HG02938 (cell line): ENCODE measurements around the gene EPS8.
"Not testable (repeated sequence)": the region's sequence is repeated elsewhere in the genome, so short reads cannot be mapped to it uniquely, and the experiment has no call there.

ENCODE experiments used
- ATAC-seq: cut with Tn5 transposase; IDR thresholded peaks from one replicate; pipeline ENCODE4 v1.9.1; 2021; ENCODE audit warnings: mild to moderate bottlenecking, moderate library complexity; ENCODE audit not compliant: unreplicated experiment

The EPS8 gene

GRCh38 chr12:15762162-15762561 lies 27.0 kb downstream of the EPS8 start:
- ATAC-seq, result not testable (repeated sequence)

- no peak for ATAC-seq
These were observed 31.5 kb downstream of the EPS8 start for GRCh38 chr12:15757553-15758255.

- no peak for ATAC-seq
These were observed 32.4 kb downstream of the EPS8 start for GRCh38 chr12:15756822-15757221.

- no peak for ATAC-seq
These were observed 35.0 kb downstream of the EPS8 start for GRCh38 chr12:15754233-15754632.

- ATAC-seq, result no peak
These were observed 36.4 kb downstream of the EPS8 start for GRCh38 chr12:15752785-15753184.

GRCh38 chr12:15751741-15752140 lies 37.4 kb downstream of the EPS8 start:
- no peak for ATAC-seq

GRCh38 chr12:15749937-15750336 lies 39.3 kb downstream of the EPS8 start:
- ATAC-seq, result no peak

GRCh38 chr12:15741870-15742269 lies 47.3 kb downstream of the EPS8 start:
- ATAC-seq, result not testable (repeated sequence)

- ATAC-seq, result no peak
These were observed 48.1 kb downstream of the EPS8 start for GRCh38 chr12:15741082-15741481.

- ATAC-seq, result not testable (repeated sequence)
These were observed 48.8 kb downstream of the EPS8 start for GRCh38 chr12:15740389-15740788.

- ATAC-seq, result no peak
These were observed 50.7 kb downstream of the EPS8 start for GRCh38 chr12:15738438-15739015.

- ATAC-seq, result no peak
These were observed 53.2 kb downstream of the EPS8 start for GRCh38 chr12:15735837-15736615.

- no peak for ATAC-seq
These were observed 56.1 kb downstream of the EPS8 start for GRCh38 chr12:15733136-15733535.

GRCh38 chr12:15732341-15733061 lies 56.7 kb downstream of the EPS8 start:
- peak; percentile 85 for ATAC-seq

- no peak for ATAC-seq
These were observed 57.2 kb downstream of the EPS8 start for GRCh38 chr12:15731940-15732339.

- ATAC-seq, result no peak
These were observed 60.1 kb downstream of the EPS8 start for GRCh38 chr12:15729097-15729496.

GRCh38 chr12:15728118-15728598 lies 61.0 kb downstream of the EPS8 start:
- ATAC-seq, result no peak

GRCh38 chr12:15726878-15727150 lies 62.4 kb downstream of the EPS8 start:
- ATAC-seq, result no peak

GRCh38 chr12:15726027-15726877 lies 62.9 kb downstream of the EPS8 start:
- no peak for ATAC-seq

GRCh38 chr12:15722951-15723350 lies 66.2 kb downstream of the EPS8 start:
- ATAC-seq, result no peak
